ENCODE measurements around the gene EN2.

EN2 gene

DNA sequence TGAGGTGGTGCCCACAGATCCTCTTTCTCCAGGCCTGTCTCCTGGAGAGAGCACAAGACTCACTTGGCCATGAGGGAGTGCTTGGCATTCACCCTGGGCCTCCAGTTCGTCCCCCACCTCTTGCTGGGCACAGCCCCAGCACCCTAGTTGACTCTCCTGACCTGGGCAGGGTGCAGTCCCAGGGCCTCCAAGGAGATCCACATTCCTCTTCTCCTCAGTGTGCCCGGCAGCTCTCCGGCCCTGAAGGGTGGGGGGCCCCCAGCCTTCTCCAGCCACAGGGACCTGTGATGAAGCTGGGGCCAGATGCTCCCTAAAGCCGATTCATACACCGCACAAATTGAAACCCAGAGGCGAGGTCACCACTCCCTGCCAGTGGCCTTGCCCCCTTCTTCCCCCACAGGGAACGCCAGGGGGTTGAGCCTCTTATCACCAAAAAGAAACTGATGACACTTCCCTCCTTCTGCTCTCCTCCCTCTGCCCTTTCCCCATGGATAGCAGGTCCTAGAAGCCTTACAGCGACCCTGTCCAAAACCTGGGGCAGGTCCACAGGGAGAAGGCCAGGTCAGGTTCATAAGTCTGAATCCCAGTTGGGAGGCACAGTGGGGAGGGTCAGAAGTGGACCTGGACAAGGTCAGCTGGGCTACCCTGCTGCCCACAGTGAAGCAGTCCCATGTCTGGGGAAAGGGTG is 3.1 kb downstream of the EN2 start:
- no peak overlapping the region for H3K4me3 ChIP-seq (replicated peaks in 1 of 2; ENCODE audit: low read depth in 2 of 2, low read length in 2 of 2)
- TF ChIP-seq, protein P1, sequence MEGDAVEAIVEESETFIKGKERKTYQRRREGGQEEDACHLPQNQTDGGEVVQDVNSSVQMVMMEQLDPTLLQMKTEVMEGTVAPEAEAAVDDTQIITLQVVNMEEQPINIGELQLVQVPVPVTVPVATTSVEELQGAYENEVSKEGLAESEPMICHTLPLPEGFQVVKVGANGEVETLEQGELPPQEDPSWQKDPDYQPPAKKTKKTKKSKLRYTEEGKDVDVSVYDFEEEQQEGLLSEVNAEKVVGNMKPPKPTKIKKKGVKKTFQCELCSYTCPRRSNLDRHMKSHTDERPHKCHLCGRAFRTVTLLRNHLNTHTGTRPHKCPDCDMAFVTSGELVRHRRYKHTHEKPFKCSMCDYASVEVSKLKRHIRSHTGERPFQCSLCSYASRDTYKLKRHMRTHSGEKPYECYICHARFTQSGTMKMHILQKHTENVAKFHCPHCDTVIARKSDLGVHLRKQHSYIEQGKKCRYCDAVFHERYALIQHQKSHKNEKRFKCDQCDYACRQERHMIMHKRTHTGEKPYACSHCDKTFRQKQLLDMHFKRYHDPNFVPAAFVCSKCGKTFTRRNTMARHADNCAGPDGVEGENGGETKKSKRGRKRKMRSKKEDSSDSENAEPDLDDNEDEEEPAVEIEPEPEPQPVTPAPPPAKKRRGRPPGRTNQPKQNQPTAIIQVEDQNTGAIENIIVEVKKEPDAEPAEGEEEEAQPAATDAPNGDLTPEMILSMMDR (IDR thresholded peaks at IDR 0.05; ENCODE audit: low read depth, low read length), result no peak
- no peak for DNase-seq (ENCODE audit: low read depth in 2 of 2)

DNA sequence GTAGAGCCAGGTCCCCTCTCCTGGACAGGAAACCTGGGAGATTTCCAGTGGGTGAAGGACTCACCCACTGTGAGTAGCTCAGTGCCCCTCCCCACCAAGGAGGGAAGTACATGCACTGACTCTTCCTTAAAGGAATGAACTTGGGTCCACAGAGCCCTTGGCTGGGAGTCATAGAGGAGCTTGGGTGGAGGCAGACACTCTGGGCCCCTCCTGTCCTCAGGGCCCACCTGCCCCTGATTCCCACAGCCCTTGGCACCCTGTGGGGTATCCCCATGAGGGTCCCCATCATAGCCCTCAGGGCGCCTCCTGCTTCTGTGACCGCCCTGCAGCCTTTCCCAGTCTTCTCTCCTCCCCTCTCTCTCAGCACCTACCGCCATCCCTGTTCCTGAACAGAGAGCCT is 3.7 kb downstream of the EN2 start:
- TF ChIP-seq, protein P1 (IDR thresholded peaks at IDR 0.05; ENCODE audit: low read depth, low read length), result no peak
- H3K4me3 ChIP-seq (replicated peaks in 1 of 2; ENCODE audit: low read depth in 2 of 2, low read length in 2 of 2), result no peak overlapping the region
- no peak for DNase-seq (ENCODE audit: low read depth in 2 of 2)

DNA sequence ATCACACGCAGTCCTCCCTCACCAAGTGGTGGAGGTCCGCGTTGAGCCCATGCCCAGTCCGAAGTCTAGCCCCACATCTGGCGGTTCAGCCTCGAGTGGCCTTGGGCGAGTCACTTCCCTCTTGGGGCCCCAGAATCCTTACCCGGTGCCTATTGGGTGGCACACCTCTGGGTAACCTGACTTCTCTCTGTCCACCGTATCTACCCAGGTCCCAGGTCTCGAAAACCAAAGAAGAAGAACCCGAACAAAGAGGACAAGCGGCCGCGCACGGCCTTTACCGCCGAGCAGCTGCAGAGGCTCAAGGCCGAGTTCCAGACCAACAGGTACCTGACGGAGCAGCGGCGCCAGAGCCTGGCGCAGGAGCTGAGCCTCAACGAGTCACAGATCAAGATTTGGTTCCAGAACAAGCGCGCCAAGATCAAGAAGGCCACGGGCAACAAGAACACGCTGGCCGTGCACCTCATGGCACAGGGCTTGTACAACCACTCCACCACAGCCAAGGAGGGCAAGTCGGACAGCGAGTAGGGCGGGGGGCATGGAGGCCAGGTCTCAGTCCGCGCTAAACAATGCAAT is 4.3 kb downstream of the EN2 start:
- H3K4me3 ChIP-seq (replicated peaks in 1 of 2; ENCODE audit: low read depth in 2 of 2, low read length in 2 of 2), result no peak overlapping the region
- TF ChIP-seq, protein P1 (IDR thresholded peaks at IDR 0.05; ENCODE audit: low read depth, low read length), result no peak
- no peak for DNase-seq (ENCODE audit: low read depth in 2 of 2)

DNA sequence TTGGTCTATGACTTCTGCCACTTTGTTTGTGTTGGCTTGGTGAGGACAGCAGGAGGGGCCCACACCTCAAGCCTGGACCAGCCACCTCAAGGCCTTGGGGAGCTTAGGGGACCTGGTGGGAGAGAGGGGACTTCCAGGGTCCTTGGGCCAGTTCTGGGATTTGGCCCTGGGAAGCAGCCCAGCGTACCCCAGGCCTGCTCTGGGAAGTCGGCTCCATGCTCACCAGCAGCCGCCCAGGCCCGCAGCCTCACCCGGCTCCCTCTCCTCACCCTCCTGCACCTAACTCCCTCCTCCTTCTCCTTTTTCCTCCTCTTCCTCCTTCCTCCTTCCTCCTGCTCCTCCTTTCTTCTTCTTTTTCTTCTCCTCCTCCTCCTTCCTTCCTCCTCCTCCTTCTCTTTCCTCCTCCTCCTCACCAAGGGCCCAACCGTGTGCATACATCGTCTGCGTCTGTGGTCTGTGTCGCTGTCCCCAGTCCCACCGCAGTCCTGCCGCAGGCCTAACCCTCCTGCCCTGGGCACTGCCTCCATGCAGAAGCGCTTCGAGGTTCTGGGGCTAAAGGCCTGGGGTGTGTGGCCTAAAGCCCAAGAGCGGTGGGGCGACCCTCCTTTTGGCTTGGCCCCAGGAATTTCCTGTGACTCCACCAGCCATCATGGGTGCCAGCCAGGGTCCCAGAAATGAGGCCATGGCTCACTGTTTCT is 5.3 kb downstream of the EN2 start:
- TF ChIP-seq, protein P1 (IDR thresholded peaks at IDR 0.05; ENCODE audit: low read depth, low read length), result no peak
- DNase-seq (ENCODE audit: low read depth in 2 of 2), result no peak
- H3K4me3 ChIP-seq (replicated peaks in 1 of 2; ENCODE audit: low read depth in 2 of 2, low read length in 2 of 2), result no peak overlapping the region

DNA sequence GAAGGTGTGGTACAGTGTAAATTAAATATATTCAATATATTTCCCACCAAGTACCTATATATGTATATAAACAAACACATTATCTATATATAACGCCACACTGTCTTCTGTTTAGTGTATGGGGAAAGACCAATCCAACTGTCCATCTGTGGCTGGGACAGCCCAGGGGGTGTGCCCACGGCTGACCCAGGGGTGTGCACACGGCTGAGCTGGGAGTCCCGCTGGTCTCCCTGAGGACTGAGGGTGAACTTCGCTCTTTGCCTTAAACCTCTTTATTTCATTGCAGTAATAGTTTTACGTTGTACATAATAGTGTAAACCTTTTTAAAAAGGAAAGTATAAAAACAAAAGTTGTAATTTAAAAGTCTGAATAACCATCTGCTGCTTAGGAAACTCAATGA is 6.3 kb downstream of the EN2 start:
- no peak for DNase-seq (ENCODE audit: low read depth in 2 of 2)
- H3K4me3 ChIP-seq (replicated peaks in 1 of 2; ENCODE audit: low read depth in 2 of 2, low read length in 2 of 2), result no peak overlapping the region
- TF ChIP-seq, protein P1 (IDR thresholded peaks at IDR 0.05; ENCODE audit: low read depth, low read length), result no peak

DNA sequence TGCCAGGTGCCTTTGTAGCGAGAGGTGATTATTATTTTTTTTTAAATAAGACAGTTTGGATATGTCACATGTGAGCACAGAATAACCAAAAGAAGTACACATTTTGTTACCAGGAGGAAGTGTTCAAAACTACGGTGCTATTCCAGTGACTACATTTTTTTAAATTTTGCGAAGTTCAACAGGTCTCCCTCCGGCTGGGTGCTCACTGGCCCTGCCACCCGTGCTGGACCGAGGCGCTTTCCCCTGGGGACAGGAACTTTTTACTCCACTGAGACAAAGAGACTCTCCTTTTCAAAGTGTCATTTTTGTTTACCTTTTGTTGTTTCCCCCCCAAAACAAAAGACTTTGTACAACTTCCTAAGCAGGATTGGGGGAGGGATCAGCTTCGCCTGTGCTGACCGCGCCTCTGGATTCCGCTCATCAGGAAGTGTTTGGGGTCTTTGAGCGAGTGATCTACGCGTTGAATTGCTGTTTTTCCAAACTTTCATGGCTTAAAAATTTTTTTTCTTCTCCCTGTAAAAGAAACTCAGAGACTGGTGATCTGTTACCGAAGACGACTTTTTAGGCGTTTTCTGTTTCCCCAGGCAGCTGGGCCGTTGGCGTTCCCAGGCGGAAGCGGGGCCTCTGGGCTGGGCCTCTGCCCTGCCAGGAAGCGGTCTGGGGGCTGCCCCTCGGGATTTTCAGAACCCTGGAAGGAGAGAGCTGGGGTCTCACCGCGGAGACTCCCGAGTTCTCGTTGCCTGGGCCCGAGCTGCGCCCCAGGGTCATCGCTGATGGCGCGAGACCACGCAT is 7.2 kb downstream of the EN2 start:
- no peak for DNase-seq (ENCODE audit: low read depth in 2 of 2)
- TF ChIP-seq, protein P1 (IDR thresholded peaks at IDR 0.05; ENCODE audit: low read depth, low read length), result no peak
- no peak overlapping the region for H3K4me3 ChIP-seq (replicated peaks in 1 of 2; ENCODE audit: low read depth in 2 of 2, low read length in 2 of 2)

Data from cardiac fibroblast (primary cell).